Memory B cell (primary cell): ENCODE results near the gene EFR3B.
"Not testable (repeated sequence)": the region's sequence is repeated elsewhere in the genome, so short reads cannot be mapped to it uniquely, and the experiment has no call there.

Experiments used
- ATAC-seq: fragments of 150-1000 bp; cut with Tn5 transposase; 2 replicates; pipeline ENCODE4 v1.10.0; 2021; ENCODE audit warnings: low read depth, mild to moderate bottlenecking, moderate library complexity
- DNase-seq, 2 donors: peaks; one replicate each; pipeline ENCODE4 v3.0.0; 2022; ENCODE audit warnings: low spot score in 2 of 2
- H3K27ac Mint-ChIP-seq: one replicate; pipeline ENCODE4 v1.8.0; 2022; ENCODE audit warnings: mild to moderate bottlenecking, moderate library complexity, mixed read lengths
- H3K27me3 Mint-ChIP-seq: one replicate; pipeline ENCODE4 v1.8.0; 2022; ENCODE audit warnings: mixed read lengths
- H3K36me3 Mint-ChIP-seq: one replicate; pipeline ENCODE4 v1.8.0; 2022; ENCODE audit warnings: mild to moderate bottlenecking, mixed read lengths
- H3K4me1 Mint-ChIP-seq: one replicate; pipeline ENCODE4 v1.8.0; 2022; ENCODE audit warnings: mixed read lengths
- H3K4me3 Mint-ChIP-seq: one replicate; pipeline ENCODE4 v1.8.0; 2022; ENCODE audit warnings: mild to moderate bottlenecking, moderate library complexity, mixed read lengths
- H3K9me3 Mint-ChIP-seq: one replicate; pipeline ENCODE4 v1.8.0; 2022; ENCODE audit warnings: mixed read lengths

Gene EFR3B

DNA sequence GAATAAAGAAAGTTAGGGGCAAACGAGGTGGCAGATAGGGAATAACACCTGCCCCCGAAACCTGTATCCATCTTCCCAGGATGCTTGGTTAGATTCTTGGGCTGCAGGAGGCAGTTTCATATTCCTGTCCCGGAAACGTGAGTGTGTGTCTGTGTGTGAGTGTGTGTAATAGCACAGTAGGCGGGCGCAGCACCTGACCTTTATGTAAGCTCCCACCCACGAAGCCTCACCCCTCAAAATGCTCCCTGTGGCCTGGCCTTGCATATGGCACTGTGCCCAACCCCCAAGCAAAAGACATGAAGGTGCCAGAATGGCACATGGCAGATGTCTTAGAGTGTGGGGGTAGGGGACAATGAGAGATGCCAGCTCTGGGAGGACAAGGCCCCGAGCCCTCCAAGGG, 48.9 kb downstream of the EFR3B start:
- no peaks in the 10 kb centered on the region for H3K4me1 Mint-ChIP-seq
- no peak overlapping the region for H3K4me3 Mint-ChIP-seq
- peaks cover 3% of the 10 kb centered on the region for H3K27me3 Mint-ChIP-seq
- no peaks in the 10 kb centered on the region for H3K9me3 Mint-ChIP-seq
- H3K27ac Mint-ChIP-seq, result no peak overlapping the region
- no peaks in the 10 kb centered on the region for H3K36me3 Mint-ChIP-seq
- ATAC-seq (no peak), DNase-seq (no peak)

- Mint-ChIP-seq H3K4me1 (no peaks in the 10 kb centered on the region), H3K27ac (no peak overlapping the region), H3K9me3 (no peaks in the 10 kb centered on the region), H3K36me3 (no peaks in the 10 kb centered on the region), H3K4me3 (no peak overlapping the region), H3K27me3 (peaks cover 3% of the 10 kb centered on the region)
- ATAC-seq, result no peak
- DNase-seq, result no peak
Measured at GRCh38 chr2:25091265-25091664, 49.4 kb downstream of the EFR3B start.

DNA sequence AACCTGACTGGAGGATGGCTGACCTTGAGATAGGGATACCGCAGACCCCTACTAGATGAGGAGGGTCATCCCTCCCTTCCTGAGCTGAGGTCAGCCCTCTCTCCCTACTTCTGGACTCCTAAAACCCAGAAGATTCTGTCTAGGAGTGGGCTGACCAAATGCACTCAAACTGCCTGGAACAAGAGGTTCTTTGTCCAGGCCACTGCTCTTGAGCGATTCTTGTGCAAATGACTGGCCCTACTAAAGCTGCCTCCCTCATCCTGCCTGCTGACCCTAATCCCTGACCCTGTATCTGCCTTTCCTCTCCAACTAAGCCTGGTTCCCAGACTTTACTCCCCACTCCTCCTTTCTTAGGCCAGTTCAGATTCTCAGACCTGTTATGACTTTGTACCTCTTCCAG, 56.2 kb downstream of the EFR3B start:
- no peak overlapping the region for H3K4me3 Mint-ChIP-seq
- H3K27me3 Mint-ChIP-seq, result no peaks in the 10 kb centered on the region
- no peaks in the 10 kb centered on the region for H3K9me3 Mint-ChIP-seq
- H3K4me1 Mint-ChIP-seq, result no peaks in the 10 kb centered on the region
- DNase-seq (no peak), ATAC-seq (no peak)
- H3K36me3 Mint-ChIP-seq, result no peaks in the 10 kb centered on the region
- no peak overlapping the region for H3K27ac Mint-ChIP-seq

GRCh38 chr2:25098670-25099486, 57.0 kb downstream of the EFR3B start:
- Mint-ChIP-seq H3K27ac (no peak overlapping the region), H3K36me3 (no peaks in the 10 kb centered on the region), H3K27me3 (no peaks in the 10 kb centered on the region), H3K9me3 (no peaks in the 10 kb centered on the region), H3K4me1 (no peaks in the 10 kb centered on the region), H3K4me3 (no peak overlapping the region)
- ATAC-seq (no peak), DNase-seq (no peak)

DNA sequence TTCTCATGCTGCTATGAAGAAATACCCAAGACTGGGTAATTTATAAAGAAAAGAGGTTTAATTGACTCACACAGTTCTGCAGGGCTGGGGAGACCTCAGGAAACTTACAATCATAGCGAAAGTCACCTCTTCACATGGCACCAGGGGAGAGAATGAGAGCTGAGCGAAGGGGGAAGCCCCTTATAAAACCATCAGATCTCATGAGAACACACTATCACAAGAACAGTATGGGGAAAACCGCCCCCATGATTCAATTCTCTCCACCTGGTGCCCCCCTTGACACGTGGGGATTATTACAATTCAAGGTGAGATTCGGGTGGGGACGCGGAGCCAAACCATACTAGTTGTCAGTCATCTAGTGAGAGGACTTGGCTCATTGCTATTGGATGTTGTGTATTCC, 60.5 kb downstream of the EFR3B start:
- H3K36me3 Mint-ChIP-seq, H3K9me3 Mint-ChIP-seq, H3K4me3 Mint-ChIP-seq, H3K27ac Mint-ChIP-seq, ATAC-seq, H3K27me3 Mint-ChIP-seq, H3K4me1 Mint-ChIP-seq, DNase-seq: not testable (repeated sequence)

GRCh38 chr2:25103287-25103871, 61.5 kb downstream of the EFR3B start:
- Mint-ChIP-seq H3K36me3 (no peaks in the 10 kb centered on the region), H3K9me3 (no peaks in the 10 kb centered on the region), H3K27me3 (peaks cover 4% of the 10 kb centered on the region), H3K4me3 (no peak overlapping the region), H3K4me1 (peaks cover 7% of the 10 kb centered on the region), H3K27ac (no peak overlapping the region)
- DNase-seq (no peak), ATAC-seq (no peak)

DNA sequence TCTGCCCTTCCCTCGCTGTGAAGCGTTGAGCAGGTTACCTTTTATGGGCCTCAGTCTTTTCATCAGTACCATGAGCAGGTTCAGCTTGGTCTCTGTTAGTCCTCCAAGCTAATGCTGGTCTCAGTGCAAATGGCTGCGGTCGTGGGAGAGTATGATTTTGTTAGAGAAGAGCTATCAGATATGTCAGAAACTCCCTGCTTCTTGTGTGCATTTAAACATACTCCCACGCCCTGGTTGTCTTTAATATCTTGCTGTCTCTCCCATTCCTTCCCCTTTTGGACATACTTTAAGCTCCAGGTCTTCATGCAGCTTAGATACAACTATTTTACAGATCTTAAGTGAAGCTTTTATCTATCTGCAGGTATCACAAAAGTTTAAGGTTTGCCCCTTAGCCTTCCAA, 62.9 kb downstream of the EFR3B start:
- Mint-ChIP-seq H3K36me3 (no peaks in the 10 kb centered on the region), H3K4me3 (no peak overlapping the region), H3K27me3 (peaks cover 6% of the 10 kb centered on the region), H3K4me1 (peaks cover 7% of the 10 kb centered on the region), H3K27ac (no peak overlapping the region), H3K9me3 (no peaks in the 10 kb centered on the region)
- ATAC-seq (no peak), DNase-seq (no peak)

DNA sequence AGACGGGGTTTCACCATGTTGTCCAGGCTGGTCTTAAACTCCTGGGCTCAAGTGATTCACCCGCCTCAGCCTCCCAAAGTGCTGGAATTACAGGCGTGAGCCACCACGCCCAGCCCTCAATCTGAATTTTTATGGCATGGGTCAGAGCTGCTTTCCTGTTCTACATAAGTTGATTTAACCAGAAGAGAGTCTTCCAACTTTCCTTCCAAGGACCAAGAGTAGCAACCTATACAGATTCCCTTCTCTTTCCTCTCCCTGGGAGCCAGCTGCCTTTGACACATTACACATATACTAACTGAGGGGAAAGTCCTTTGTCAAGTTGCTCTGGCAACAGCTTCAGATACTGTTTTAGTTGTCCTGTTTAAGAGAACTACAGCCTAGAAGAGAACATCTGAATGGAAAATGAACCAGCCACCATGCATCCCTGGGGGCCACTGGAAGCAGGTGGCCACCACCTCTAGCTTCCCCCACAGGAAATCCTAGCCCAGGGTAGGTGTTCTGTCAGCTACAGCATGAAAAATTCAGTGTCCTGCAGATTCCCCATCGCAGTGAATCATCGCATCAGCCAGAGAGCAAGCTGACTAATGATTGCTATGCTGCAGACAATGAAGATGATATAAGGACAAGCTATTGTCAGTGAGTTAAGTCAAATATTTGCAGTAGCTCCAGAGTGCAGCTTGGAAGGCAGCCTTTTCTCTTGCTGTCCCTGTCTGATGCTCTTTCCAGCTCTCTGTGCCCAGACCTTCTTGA, 63.6 kb downstream of the EFR3B start:
- Mint-ChIP-seq H3K36me3 (no peaks in the 10 kb centered on the region), H3K9me3 (no peaks in the 10 kb centered on the region), H3K27me3 (peaks cover 10% of the 10 kb centered on the region), H3K27ac (no peak overlapping the region), H3K4me1 (peaks cover 7% of the 10 kb centered on the region), H3K4me3 (no peak overlapping the region)
- no peak for ATAC-seq
- no peak for DNase-seq

DNA sequence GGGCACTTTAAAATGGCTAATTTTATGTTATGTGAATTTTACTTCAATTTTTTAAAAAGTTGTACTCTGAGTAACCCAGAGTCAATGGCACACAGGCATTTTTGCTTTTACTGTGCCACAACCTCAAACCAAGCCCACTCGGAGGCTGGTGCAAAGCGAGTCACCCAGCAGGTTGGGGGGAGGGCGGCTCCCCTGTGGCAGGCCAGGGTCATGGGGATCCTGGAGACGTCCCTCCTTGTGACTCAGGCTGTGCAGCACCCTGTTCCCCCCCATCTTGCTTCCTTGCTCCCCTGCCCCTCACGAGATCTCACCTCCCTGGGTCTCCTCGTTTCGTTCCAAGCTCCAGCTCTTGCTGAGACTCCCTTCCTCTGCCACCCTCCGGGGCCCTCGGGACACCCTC, 67.9 kb downstream of the EFR3B start:
- H3K27me3 Mint-ChIP-seq, result peaks cover 14% of the 10 kb centered on the region
- no peaks in the 10 kb centered on the region for H3K9me3 Mint-ChIP-seq
- DNase-seq (no peak), ATAC-seq (no peak)
- H3K4me1 Mint-ChIP-seq, result peaks cover 7% of the 10 kb centered on the region
- no peak overlapping the region for H3K27ac Mint-ChIP-seq
- no peak overlapping the region for H3K4me3 Mint-ChIP-seq
- no peaks in the 10 kb centered on the region for H3K36me3 Mint-ChIP-seq

DNA sequence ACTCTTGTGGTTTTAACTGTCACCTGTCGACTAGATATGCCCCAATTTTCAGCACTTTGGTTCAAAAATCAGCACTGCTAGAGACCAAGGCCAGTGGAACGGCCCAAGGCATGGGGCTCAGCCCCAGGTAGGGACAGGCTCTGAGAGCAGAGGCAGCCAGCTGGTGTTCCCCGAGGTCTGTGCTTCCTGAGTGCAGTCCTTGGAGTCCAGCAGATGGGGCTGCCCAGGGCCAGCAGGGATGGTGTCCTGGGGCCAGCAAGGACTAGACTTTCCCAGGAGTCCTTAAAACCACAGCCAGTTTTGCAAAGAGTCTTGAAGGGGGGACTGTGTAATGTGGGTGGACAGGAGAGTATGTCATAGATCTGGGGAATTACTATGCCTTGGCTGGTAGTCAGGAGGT, 70.2 kb downstream of the EFR3B start:
- Mint-ChIP-seq H3K9me3 (no peaks in the 10 kb centered on the region), H3K4me3 (no peak overlapping the region), H3K4me1 (no peaks in the 10 kb centered on the region), H3K36me3 (no peaks in the 10 kb centered on the region), H3K27ac (no peak overlapping the region), H3K27me3 (peaks cover 14% of the 10 kb centered on the region)
- ATAC-seq (no peak), DNase-seq (no peak)

GRCh38 chr2:25115249-25115883, 73.5 kb downstream of the EFR3B start:
- H3K36me3 Mint-ChIP-seq, result no peaks in the 10 kb centered on the region
- no peak for DNase-seq

DNA sequence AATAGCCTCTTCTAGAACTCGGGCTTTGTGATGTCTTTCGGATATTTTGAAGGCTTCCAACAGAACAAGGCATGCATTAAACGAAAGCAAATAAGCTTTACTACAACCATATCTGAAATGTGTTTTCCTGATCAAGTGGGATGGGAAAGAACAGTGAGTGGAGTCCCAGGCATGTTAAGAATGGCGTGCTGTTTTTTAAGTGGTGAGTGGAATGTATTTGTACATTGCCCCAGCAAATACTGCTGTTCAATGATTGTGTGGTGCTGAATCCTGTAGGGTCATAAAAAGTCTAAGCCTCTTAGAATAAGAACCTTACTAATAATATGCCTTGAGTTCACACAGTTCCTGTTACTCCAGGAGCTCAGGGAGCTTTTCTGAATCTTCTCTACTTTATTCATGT, 74.0 kb downstream of the EFR3B start:
- Mint-ChIP-seq H3K27ac (no peak overlapping the region), H3K9me3 (peaks cover 2% of the 10 kb centered on the region), H3K4me1 (no peaks in the 10 kb centered on the region), H3K36me3 (no peaks in the 10 kb centered on the region), H3K27me3 (peaks cover 10% of the 10 kb centered on the region), H3K4me3 (no peak overlapping the region)
- DNase-seq (no peak), ATAC-seq (no peak)

More at GRCh38 chr2:25115249-25115883, 73.5 kb downstream of the EFR3B start:
- H3K4me3 Mint-ChIP-seq, result no peak overlapping the region
- H3K27me3 Mint-ChIP-seq, result peaks cover 11% of the 10 kb centered on the region
- H3K27ac Mint-ChIP-seq, result no peak overlapping the region
- H3K4me1 Mint-ChIP-seq, result no peaks in the 10 kb centered on the region
- no peak for ATAC-seq
- peaks cover 2% of the 10 kb centered on the region for H3K9me3 Mint-ChIP-seq

DNA sequence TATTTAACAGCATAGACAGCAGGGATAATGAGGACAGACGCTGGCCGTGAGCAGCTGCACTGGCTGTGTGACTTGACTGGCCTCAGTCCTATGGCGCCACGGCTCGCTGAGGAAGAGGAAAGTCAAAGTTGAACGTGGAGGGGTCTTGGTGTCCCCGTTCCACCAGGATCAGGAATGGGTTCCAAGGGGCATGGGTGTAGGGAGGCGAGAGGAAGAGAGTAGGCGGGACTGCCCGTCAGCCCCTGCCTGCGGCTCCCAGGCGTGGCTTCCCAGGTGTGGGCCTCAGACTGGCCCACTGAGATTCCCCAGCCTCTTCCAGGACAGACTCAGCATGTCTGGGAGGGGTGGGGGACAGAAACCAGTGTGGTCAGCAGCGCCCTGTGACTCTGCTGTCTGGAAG, 75.1 kb downstream of the EFR3B start:
- Mint-ChIP-seq H3K4me3 (no peak overlapping the region), H3K9me3 (peaks cover 2% of the 10 kb centered on the region), H3K27ac (no peak overlapping the region), H3K4me1 (no peaks in the 10 kb centered on the region), H3K27me3 (peaks cover 10% of the 10 kb centered on the region), H3K36me3 (no peaks in the 10 kb centered on the region)
- no peak for DNase-seq
- no peak for ATAC-seq

- H3K27ac Mint-ChIP-seq, result no peak overlapping the region
- no peak overlapping the region for H3K4me3 Mint-ChIP-seq
- peaks cover 17% of the 10 kb centered on the region for H3K27me3 Mint-ChIP-seq
- DNase-seq (no peak), ATAC-seq (no peak)
- no peaks in the 10 kb centered on the region for H3K36me3 Mint-ChIP-seq
- no peaks in the 10 kb centered on the region for H3K4me1 Mint-ChIP-seq
- peaks cover 2% of the 10 kb centered on the region for H3K9me3 Mint-ChIP-seq
Measured at GRCh38 chr2:25119263-25119662, 77.4 kb downstream of the EFR3B start.
